NCI-H2227 treated with DMSO at 0.1 percent for 48 hours (cell line): ENCODE results near the gene TTC28.
"Not testable (repeated sequence)": the region's sequence is repeated elsewhere in the genome, so short reads cannot be mapped to it uniquely, and the experiment has no call there.

Experiments
- DNase-seq: peaks from one replicate; lab custom pipeline; 2025; lab: John Stamatoyannopoulos, UW

The TTC28 gene

DNA sequence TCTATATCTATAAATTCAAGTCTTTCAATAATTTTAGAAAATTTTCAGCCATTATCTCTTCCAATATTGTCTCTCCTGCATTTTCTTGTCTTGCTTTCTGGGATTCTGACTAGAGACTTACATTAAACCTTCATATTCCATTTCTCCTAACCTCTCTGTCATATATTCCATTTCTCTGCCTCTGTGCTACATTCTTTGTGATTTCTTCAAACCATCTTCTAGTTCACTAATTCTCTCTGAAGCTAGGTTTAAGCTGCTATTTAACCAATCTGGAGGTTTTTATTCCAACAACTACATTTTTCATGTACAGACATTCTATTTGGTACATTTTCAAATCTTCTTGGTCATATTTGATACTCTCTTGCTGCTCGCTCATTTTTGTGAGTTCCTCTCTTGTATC lies 122.5 kb downstream of the TTC28 start:
- DNase-seq: no peak

DNA sequence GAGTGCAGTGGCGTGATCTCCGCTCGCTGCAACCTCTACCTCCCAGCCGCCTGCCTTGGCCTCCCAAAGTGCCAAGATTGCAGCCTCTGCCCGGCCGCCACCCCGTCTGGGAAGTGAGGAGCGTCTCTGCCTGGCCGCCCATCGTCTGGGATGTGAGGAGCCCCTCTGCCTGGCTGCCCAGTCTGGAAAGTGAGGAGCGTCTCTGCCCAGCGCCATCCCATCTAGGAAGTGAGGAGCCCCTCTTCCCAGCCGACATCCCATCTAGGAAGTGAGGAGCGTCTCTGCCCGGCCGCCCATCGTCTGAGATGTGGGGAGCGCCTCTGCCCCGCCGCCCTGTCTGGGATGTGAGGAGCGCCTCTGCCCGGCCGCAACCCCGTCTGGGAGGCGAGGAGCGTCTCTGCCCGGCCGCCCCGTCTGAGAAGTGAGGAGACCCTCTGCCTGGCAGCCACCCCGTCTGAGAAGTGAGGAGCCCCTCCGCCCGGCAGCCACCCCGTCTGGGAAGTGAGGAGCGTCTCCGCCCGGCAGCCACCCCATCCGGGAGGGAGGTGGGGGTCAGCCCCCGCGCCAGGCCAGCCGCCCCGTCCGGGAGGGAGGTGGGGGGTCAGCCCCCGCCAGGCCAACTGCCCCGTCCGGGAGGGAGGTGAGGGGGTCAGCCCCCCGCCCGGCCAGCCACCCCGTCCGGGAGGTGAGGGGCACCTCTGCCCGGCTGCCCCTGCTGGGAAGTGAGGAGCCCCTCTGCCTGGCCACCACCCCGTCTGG lies 126.4 kb downstream of the TTC28 start:
- not testable (repeated sequence) for DNase-seq

GRCh38 chr22:28548406-28548805 lies 131.2 kb downstream of the TTC28 start:
- no peak for DNase-seq

- DNase-seq: no peak
Observed at GRCh38 chr22:28547132-28547842, 132.4 kb downstream of the TTC28 start.

DNA sequence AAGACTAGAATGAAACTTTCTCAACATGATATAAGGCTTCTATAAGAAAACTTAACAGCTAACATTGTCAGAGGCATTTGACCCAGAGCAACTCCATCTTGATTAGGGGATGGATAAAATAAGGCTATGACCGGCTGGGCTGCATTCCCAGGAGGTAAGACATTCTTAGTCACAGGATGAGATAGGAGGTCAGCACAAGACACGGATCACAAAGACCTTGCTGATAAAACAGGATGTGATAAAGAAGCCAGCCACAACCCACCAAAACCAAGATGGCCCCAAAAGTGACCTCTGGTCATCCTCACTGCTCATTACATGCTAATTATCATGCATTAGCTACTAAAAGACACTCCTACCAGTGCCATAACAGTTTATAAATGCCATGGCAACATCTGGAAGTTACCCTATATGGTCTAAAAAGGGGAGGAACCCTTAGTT lies 135.2 kb downstream of the TTC28 start:
- no peak for DNase-seq

DNA sequence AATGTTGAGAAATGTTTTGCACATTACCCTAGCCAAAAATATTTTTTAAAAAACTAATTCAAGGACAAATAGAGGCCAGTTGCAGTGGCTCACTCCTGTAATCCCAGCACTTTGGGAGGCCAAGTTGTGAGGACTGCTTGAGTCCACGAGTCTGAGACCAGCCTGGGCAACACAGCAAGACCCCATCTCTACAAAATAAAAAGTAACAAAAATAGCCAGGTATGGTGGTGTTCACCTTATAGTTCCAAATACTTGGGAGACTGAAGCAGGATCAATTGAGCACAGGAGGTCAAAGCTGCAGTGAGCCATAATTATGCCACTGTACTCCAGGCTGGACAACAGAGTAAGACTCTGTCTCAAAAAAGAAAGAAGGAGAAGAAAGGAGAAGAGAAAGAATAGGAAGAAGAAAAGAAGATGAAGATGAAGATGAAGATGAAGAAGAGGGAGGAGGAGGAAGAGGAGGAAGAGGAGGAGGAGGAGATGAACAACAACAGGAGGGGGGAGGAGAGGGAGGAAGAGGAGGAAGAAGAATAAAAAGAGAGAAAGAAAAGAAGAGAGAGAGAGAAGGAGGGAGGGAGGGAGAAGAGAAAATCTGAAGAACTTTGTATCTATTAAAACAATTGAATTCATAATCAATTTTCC lies 136.5 kb downstream of the TTC28 start:
- DNase-seq: no peak

DNA sequence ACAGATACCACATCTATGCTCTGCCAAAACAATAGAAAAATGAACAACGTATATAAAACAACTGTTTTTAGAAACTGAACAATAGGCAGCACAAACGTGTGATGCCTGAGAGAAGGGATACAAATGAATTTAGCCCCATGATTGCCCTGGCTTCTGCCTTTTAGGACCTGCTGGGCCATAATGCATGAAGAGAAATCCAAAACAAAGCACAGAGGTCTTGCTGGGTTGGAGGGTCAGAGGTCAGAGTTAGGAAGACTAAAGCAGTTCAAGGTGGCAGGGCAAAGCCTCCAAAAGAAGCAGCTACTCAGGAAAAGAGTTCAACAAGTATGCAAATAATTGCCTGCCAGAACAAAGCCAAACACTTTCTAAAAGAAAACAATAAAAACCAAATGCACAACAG lies 138.5 kb downstream of the TTC28 start:
- no peak for DNase-seq

GRCh38 chr22:28538922-28539321 lies 140.7 kb downstream of the TTC28 start:
- no peak for DNase-seq

- DNase-seq: not testable (repeated sequence)
Observed at GRCh38 chr22:28530565-28530964, 149.1 kb downstream of the TTC28 start.

GRCh38 chr22:28529144-28529543 lies 150.5 kb downstream of the TTC28 start:
- DNase-seq: not testable (repeated sequence)

DNA sequence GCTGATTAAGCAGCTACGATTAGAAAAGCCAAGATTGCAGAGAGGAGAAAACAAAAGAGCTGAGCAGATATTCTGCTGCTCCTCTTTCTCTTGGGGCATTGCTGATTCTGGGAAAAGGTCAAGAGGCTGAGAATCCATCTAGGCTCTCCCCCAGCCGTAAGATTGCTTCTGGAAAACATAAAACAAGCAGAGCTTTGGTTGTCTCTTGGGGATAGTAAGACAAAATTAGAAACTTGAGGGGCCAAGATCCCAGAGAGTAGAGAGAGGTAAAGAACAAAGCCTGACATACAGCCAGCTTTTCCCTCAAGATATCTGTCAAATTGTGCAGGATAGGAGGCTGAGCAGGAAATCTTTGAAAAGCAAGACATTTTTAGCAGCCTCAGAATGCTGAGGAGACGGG lies 158.2 kb downstream of the TTC28 start:
- no peak for DNase-seq

GRCh38 chr22:28514321-28514821 lies 165.3 kb downstream of the TTC28 start:
- no peak for DNase-seq

DNA sequence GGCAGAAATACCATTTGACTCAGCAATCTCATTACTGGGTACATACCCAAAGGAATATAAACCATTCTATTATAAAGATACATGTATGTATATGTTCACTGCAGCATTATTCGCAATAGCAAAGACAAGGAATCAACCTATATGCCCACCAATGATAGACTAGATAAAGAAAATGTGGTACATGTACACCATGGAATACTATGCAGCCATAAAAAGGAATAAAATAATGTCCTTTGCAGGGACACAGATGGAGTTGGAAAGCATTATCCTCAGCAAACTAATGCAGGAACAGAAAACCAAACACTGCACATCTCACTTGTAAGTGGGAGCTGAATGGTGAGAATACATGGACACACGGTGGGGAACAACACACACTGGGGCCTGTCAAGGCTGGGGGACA lies 167.3 kb downstream of the TTC28 start:
- not testable (repeated sequence) for DNase-seq

- no peak for DNase-seq
Observed at GRCh38 chr22:28507896-28508295, 171.7 kb downstream of the TTC28 start.

DNA sequence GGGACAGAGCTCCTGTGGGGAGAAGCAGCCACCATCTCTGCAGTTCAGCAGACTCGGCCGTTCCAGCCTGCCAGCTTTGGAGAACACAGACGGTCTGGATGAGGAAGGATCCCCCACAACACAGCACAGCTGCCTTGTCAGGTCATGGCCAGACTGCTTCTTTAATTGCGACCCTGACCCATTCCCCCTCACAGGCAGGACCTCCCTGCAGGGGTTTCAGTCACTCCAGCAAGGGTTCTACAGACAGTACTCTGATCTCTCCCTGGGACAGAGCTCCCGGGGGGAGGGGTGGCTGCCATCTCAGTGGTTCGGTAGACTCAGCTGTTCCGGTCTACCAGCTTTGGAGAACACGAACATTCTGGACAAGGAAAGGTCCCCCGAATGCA lies 173.5 kb downstream of the TTC28 start:
- no peak for DNase-seq

- DNase-seq: no peak
Observed at GRCh38 chr22:28505416-28506149, 174.1 kb downstream of the TTC28 start.

DNA sequence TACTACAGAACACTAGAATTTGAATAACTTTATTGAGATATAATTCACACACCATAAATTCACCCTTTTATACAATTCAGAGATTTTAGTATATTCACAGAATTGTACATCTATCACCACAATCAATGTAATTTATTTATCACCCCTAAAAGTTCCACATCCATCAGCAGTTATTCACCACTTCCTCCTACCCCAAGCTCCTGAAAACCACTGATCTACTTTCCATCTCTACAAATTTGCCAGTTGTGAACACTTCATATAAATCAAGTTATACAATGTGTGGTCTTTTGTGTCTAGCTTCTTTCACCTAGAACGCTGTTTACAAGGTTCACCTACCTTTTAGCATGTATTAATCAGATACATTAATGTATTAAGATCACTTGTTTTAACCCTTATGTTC lies 179.6 kb downstream of the TTC28 start:
- DNase-seq: no peak

DNA sequence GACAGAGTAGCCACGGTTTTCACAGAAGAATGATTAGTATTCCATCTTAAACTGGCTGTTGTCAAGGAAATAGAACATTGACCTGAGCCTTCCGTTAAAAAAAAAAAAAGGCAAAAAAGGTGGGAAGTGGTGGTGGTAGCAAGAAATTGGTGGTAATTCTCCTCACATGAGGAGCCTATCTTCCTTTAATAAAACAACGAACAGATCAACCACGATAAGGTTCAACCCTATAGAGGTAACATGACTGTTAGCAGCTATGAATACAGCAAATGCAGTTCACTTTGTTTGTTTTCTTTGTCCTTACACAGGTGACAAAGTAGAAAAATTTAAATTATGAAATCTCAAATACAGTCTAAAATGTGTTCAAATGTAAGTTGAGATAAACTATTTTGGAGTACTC lies 181.6 kb downstream of the TTC28 start:
- DNase-seq: no peak

DNA sequence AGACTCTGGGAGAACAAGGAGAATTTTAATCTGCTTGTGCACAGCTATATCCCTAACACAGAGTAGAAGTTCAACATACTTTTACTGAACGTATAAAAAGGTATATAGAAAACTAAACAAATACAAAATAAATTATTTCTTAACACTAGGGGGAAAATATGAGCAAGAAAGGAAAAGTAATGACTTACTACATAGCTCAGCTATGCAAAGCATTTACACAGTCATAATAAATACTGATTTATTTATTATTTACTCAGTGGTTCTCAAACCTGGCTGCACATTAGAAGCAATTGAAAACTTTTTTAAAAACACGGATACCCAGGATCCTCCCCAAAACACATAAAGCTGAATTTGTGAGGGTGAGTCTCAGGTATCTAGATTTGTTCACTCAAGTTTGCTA lies 182.5 kb downstream of the TTC28 start:
- DNase-seq: no peak

- not testable (repeated sequence) for DNase-seq
Observed at GRCh38 chr22:28491289-28491688, 188.4 kb downstream of the TTC28 start.

DNA sequence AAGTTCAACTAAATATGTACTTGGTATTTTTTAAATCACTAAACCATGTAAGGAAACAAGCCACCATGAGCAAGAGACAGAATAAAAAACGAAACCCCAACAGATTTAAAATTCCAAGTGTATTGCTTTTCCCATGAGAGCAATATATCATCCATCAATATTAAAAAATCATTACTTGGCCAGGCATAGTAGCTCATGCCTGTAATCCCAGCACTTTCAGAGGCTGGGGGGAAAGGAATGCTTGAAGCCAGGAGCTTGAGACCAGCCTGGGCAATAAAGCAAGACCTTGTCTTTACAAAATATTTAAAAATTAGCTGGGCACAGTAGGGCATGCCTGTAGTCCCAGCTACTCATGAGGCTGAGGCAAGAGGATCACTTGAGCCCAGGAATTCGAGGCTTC lies 190.8 kb downstream of the TTC28 start:
- no peak for DNase-seq

DNA sequence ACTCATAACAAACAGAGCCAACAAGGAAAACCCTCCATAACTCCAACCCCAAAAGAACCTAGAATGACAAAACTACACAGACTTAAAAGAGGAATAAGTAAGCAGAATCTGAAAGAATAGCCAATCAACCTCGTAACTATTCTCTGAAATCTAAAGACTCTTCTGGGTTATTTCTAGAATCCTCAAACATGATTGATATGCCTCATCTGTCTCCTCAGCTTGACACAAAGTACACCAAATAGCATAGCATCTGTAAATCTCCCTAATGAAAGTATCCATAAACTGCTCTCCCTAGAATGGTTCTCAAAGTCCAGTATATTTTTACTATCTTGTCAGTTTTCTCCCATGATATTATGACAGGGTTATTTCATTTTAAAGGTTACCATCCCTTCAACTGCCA lies 195.0 kb downstream of the TTC28 start:
- no peak for DNase-seq
